Subcutaneous abdominal adipose tissue (tissue), 5 donors: ENCODE measurements around the gene LHX5.

Source experiments
- H3K27ac ChIP-seq: one replicate; pipeline ENCODE4 v1.7.0; 2013; ENCODE audit warnings: low read depth, mild to moderate bottlenecking, inconsistent platforms, low read length, moderate library complexity
- H3K27me3 ChIP-seq, 5 donors: one replicate each; pipeline ENCODE4 v1.7.0; 2013; ENCODE audit warnings: low read length in 5 of 5, inconsistent platforms in 1 of 5; ENCODE audit not compliant: control insufficient read depth in 5 of 5, insufficient read depth in 4 of 5
- H3K36me3 ChIP-seq, 5 donors: one replicate each; pipeline ENCODE4 v1.7.0; 2013; ENCODE audit warnings: low read length in 5 of 5; ENCODE audit not compliant: control insufficient read depth in 5 of 5, insufficient read depth in 5 of 5
- H3K4me1 ChIP-seq, 5 donors: one replicate each; pipeline ENCODE4 v1.7.0; 2013; ENCODE audit warnings: low read length in 5 of 5, mild to moderate bottlenecking in 3 of 5, moderate library complexity in 1 of 5; ENCODE audit not compliant: control insufficient read depth in 5 of 5, insufficient read depth in 5 of 5
- H3K4me3 ChIP-seq, 5 donors: one replicate each; pipeline ENCODE4 v1.7.0; 2013; ENCODE audit warnings: low read length in 5 of 5, low read depth in 1 of 5
- H3K9ac ChIP-seq, 5 donors: one replicate each; pipeline ENCODE4 v1.7.0; 2013; ENCODE audit warnings: low read length in 5 of 5, mild to moderate bottlenecking in 4 of 5, moderate library complexity in 3 of 5
- H3K9me3 ChIP-seq, 5 donors: one replicate each; pipeline ENCODE4 v1.7.0; 2013; ENCODE audit warnings: low read length in 5 of 5; ENCODE audit not compliant: control insufficient read depth in 5 of 5
- donor health status: healthy.
- donor health status: healthy.
- donor health status: healthy.
- donor health status: healthy.
- donor health status: healthy.

Gene LHX5

DNA sequence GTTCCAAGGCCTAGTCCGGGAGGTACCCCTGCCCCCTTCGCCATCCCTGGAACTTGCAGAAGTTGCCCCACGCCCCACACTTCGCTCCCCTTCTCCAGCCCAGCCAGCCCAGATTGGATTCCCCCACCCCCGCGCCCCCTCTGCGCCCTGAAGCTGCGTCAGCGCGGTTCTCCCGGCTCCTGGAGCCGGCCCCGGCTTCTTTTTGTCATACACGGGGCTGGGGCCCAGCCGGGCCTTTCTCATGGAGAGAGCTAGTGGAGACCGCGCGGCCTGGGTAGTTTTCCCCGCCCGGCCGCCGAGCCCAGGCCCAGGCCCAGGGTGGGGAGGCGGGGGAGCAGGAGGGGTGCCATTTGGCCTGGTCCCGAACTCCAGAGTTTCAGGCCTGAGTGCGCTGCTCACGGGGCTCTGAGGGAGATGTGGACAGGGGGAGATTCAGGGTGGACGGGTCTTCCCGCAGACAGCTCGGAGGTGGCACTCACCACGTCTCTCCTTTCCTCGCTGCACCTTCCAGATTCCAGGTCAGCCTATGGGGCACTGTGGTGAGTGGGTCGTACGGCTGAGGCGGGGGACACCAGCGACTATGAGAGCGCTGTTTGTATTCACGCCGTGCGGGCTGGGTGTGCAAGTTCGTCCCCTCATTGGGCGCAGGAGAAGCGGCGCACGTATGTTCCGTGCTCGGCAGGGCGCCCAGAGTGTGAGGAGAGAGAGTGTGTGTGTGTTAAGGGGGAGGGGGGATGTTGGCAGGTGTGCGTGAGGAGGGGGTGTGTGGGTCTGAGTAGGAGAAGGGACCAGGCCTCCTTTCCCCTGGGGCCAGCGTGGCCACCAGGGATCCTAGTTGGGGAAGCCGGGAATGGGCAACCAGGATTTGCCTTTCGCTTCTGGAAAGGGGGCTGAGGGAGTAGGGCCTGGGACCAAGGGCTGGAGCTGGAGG, 785 bp upstream of the LHX5 start:
- no peak overlapping the region for H3K9ac ChIP-seq
- no peaks in the 10 kb centered on the region for H3K36me3 ChIP-seq
- H3K27ac ChIP-seq, result no peak overlapping the region
- peaks cover 0 to 12% (median 8%) of the 10 kb centered on the region in 5 donors for H3K4me1 ChIP-seq
- no peak overlapping the region for H3K4me3 ChIP-seq
- H3K9me3 ChIP-seq, result peaks cover 0 to 2% (median 0%) of the 10 kb centered on the region in 5 donors
- H3K27me3 ChIP-seq, result peaks cover 80 to 91% (median 84%) of the 10 kb centered on the region in 5 donors

- Histone ChIP-seq H3K4me1 (peaks cover 0 to 20% (median 16%) of the 10 kb centered on the region in 5 donors), H3K9ac (no peak overlapping the region), H3K27me3 (peaks cover 89 to 97% (median 92%) of the 10 kb centered on the region in 5 donors), H3K4me3 (no peak overlapping the region), H3K27ac (no peak overlapping the region), H3K36me3 (no peaks in the 10 kb centered on the region), H3K9me3 (no peaks in the 10 kb centered on the region)
Observed at GRCh38 chr12:113470871-113471618, 626 bp downstream of the LHX5 start.

- Histone ChIP-seq H3K9ac (no peak overlapping the region), H3K4me1 (peaks cover 0 to 25% (median 20%) of the 10 kb centered on the region in 5 donors), H3K9me3 (no peaks in the 10 kb centered on the region), H3K4me3 (no peak overlapping the region), H3K36me3 (no peaks in the 10 kb centered on the region), H3K27ac (no peak overlapping the region), H3K27me3 (peaks cover 91 to 97% (median 91%) of the 10 kb centered on the region in 5 donors)
Observed at GRCh38 chr12:113469949-113470743, 1.5 kb downstream of the LHX5 start.

GRCh38 chr12:113469224-113469948, 2.3 kb downstream of the LHX5 start:
- Histone ChIP-seq H3K27me3 (peaks cover 88 to 97% (median 91%) of the 10 kb centered on the region in 5 donors), H3K27ac (no peak overlapping the region), H3K4me1 (peaks cover 0 to 32% (median 27%) of the 10 kb centered on the region in 5 donors)

GRCh38 chr12:113468365-113469223, 3.1 kb downstream of the LHX5 start:
- H3K4me3 ChIP-seq, result no peak overlapping the region
- H3K9me3 ChIP-seq, result no peaks in the 10 kb centered on the region
- peaks cover 85 to 97% (median 93%) of the 10 kb centered on the region in 5 donors for H3K27me3 ChIP-seq
- H3K9ac ChIP-seq, result no peak overlapping the region
- H3K27ac ChIP-seq, result no peak overlapping the region
- no peaks in the 10 kb centered on the region for H3K36me3 ChIP-seq
- H3K4me1 ChIP-seq, result peaks cover 2 to 36% (median 35%) of the 10 kb centered on the region in 5 donors

More at GRCh38 chr12:113469224-113469948, 2.3 kb downstream of the LHX5 start:
- Histone ChIP-seq H3K9ac (no peak overlapping the region), H3K36me3 (no peaks in the 10 kb centered on the region), H3K9me3 (no peaks in the 10 kb centered on the region), H3K4me3 (no peak overlapping the region)

- Histone ChIP-seq H3K4me3 (peak overlapping the region in 4 of 5 donors; percentile 47 to 59 (median 56)), H3K4me1 (peaks cover 2 to 45% (median 44%) of the 10 kb centered on the region in 5 donors)
Observed at GRCh38 chr12:113467502-113468364, 3.9 kb downstream of the LHX5 start.

DNA sequence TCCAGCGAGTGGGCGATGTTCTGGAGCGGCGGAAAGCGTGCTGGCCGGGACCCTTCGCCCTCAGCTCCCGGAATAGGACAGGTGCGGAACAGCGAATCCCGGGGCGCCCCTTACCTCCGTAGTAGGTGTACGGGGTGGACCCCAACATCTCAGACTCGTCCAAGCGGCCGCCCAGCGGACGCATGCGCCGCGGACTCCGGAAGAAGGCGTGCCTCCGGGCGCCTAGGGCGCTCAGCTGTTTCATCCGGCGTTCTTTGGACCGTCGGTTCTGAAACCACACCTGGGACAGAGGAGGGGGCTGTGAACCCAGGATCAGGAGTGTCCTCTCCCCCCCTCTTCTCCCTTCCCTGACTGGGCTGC, 4.5 kb downstream of the LHX5 start:
- Histone ChIP-seq H3K4me3 (peak overlapping the region in 4 of 5 donors; percentile 47 to 59 (median 56)), H3K4me1 (peaks cover 2 to 50% (median 48%) of the 10 kb centered on the region in 5 donors), H3K27me3 (peaks cover 75 to 96% (median 88%) of the 10 kb centered on the region in 5 donors), H3K9ac (no peak overlapping the region), H3K9me3 (no peaks in the 10 kb centered on the region), H3K36me3 (no peaks in the 10 kb centered on the region), H3K27ac (no peak overlapping the region)

More at GRCh38 chr12:113467502-113468364, 3.9 kb downstream of the LHX5 start:
- H3K9ac ChIP-seq, result no peak overlapping the region
- no peaks in the 10 kb centered on the region for H3K9me3 ChIP-seq
- no peaks in the 10 kb centered on the region for H3K36me3 ChIP-seq
- H3K27me3 ChIP-seq, result peaks cover 80 to 98% (median 92%) of the 10 kb centered on the region in 5 donors
- no peak overlapping the region for H3K27ac ChIP-seq
